Measurements from ENCODE around the gene ATP2A3.
A peak's percentile ranks its signal among the peaks of the same experiment; 100 is the strongest.

ATP2A3 gene

GRCh38 chr17:3915581-3915994 lies 48.6 kb downstream of the ATP2A3 start:
- no peak for TF ChIP-seq CTCF (IDR thresholded peaks at IDR 0.05; ENCODE audit: borderline replicate concordance, control extremely low read depth, extremely low read depth, insufficient read depth, missing control alignments)
- no peak for DNase-seq (ENCODE audit: low spot score)
- in situ Hi-C loops (cut with MboI; ENCODE audit: low sequenced_read_pairs, unreplicated experiment) = no loop called here

- TF ChIP-seq CTCF (IDR thresholded peaks at IDR 0.05; ENCODE audit: borderline replicate concordance, control extremely low read depth, extremely low read depth, insufficient read depth, missing control alignments) = no peak
- in situ Hi-C loops (cut with MboI; ENCODE audit: low sequenced_read_pairs, unreplicated experiment) = no loop called here
- peak; percentile 78 for DNase-seq (ENCODE audit: low spot score)
Observed at GRCh38 chr17:3914312-3914670, 49.9 kb downstream of the ATP2A3 start.

GRCh38 chr17:3913531-3914311 lies 50.5 kb downstream of the ATP2A3 start:
- peak; percentile 99 for TF ChIP-seq CTCF (IDR thresholded peaks at IDR 0.05; ENCODE audit: borderline replicate concordance, control extremely low read depth, extremely low read depth, insufficient read depth, missing control alignments)
- in situ Hi-C loops (cut with MboI; ENCODE audit: low sequenced_read_pairs, unreplicated experiment) = no loop called here
- peak; percentile 92 for DNase-seq (ENCODE audit: low spot score)

GRCh38 chr17:3912827-3913226 lies 51.4 kb downstream of the ATP2A3 start:
- DNase-seq (ENCODE audit: low spot score) = no peak
- no peak for TF ChIP-seq CTCF (IDR thresholded peaks at IDR 0.05; ENCODE audit: borderline replicate concordance, control extremely low read depth, extremely low read depth, insufficient read depth, missing control alignments)
- in situ Hi-C loops (cut with MboI; ENCODE audit: low sequenced_read_pairs, unreplicated experiment) = no loop called here

GRCh38 chr17:3911271-3912053 lies 52.8 kb downstream of the ATP2A3 start:
- in situ Hi-C loops (cut with MboI; ENCODE audit: low sequenced_read_pairs, unreplicated experiment) = no loop called here
- no peak for TF ChIP-seq CTCF (IDR thresholded peaks at IDR 0.05; ENCODE audit: borderline replicate concordance, control extremely low read depth, extremely low read depth, insufficient read depth, missing control alignments)
- peak; percentile 89 for DNase-seq (ENCODE audit: low spot score)

GRCh38 chr17:3910420-3911270 lies 53.6 kb downstream of the ATP2A3 start:
- DNase-seq (ENCODE audit: low spot score) = no peak
- TF ChIP-seq CTCF (IDR thresholded peaks at IDR 0.05; ENCODE audit: borderline replicate concordance, control extremely low read depth, extremely low read depth, insufficient read depth, missing control alignments) = no peak
- in situ Hi-C loops (cut with MboI; ENCODE audit: low sequenced_read_pairs, unreplicated experiment) = no loop called here

Measured in GM13976 (cell line).